ENCODE data around the gene MRPL30. TPM values are rescaled to one million over a fixed set of nuclear protein-coding genes. Genes with fewer than 3 reads are reported as not detected.

Gene MRPL30
- total and polyA plus RNA-seq, 2 of the 8 experiments (the other 6 are each of a cell fraction or from before 2014, with no cell fraction given) = 22.3 to 46.2 TPM

DNA sequence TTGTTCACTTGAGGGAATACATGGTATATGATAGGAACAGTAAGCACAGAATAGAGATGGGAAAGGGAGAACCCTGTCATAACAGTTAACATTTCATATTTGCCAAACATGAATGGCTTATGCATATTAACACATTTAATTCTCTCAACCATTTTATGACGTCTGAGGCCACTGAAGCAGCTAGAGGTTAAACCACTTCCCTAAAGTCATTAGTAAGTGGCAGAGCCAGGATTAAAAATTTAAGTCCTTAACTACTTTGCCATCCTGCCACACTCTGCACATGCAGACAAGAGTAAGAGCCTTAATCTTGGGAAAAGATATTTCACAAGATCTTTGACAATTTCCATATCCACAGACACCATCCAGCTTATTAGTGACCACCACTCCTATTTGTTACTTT lies 24.1 kb upstream of the MRPL30 start (continued):
- TF ChIP-seq, protein P1, sequence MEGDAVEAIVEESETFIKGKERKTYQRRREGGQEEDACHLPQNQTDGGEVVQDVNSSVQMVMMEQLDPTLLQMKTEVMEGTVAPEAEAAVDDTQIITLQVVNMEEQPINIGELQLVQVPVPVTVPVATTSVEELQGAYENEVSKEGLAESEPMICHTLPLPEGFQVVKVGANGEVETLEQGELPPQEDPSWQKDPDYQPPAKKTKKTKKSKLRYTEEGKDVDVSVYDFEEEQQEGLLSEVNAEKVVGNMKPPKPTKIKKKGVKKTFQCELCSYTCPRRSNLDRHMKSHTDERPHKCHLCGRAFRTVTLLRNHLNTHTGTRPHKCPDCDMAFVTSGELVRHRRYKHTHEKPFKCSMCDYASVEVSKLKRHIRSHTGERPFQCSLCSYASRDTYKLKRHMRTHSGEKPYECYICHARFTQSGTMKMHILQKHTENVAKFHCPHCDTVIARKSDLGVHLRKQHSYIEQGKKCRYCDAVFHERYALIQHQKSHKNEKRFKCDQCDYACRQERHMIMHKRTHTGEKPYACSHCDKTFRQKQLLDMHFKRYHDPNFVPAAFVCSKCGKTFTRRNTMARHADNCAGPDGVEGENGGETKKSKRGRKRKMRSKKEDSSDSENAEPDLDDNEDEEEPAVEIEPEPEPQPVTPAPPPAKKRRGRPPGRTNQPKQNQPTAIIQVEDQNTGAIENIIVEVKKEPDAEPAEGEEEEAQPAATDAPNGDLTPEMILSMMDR (IDR thresholded peaks at IDR 0.05; ENCODE audit: control extremely low read depth in 1 of 3, insufficient read depth in 1 of 3, low read depth in 1 of 3, low read length in 3 of 3) = no peak
- no peak for TF ChIP-seq YY1 (IDR thresholded peaks at IDR 0.05; ENCODE audit: low read depth, low read length)
- TF ChIP-seq, protein P2, sequence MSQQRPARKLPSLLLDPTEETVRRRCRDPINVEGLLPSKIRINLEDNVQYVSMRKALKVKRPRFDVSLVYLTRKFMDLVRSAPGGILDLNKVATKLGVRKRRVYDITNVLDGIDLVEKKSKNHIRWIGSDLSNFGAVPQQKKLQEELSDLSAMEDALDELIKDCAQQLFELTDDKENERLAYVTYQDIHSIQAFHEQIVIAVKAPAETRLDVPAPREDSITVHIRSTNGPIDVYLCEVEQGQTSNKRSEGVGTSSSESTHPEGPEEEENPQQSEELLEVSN (IDR thresholded peaks at IDR 0.05) = no peak
- no peak for TF ChIP-seq POLR2A (IDR thresholded peaks at IDR 0.05; ENCODE audit: control extremely low read depth in 1 of 2, low read depth in 2 of 2, low read length in 2 of 2)
- TF ChIP-seq CHD2 (IDR thresholded peaks at IDR 0.05; ENCODE audit: low read length) = no peak
- no peak for TF ChIP-seq SRF (IDR thresholded peaks at IDR 0.05; ENCODE audit: low read depth, low read length)
- TF ChIP-seq GTF2F1 (IDR thresholded peaks at IDR 0.05; ENCODE audit: borderline replicate concordance, low read depth, low read length) = no peak
- TF ChIP-seq, protein P3, sequence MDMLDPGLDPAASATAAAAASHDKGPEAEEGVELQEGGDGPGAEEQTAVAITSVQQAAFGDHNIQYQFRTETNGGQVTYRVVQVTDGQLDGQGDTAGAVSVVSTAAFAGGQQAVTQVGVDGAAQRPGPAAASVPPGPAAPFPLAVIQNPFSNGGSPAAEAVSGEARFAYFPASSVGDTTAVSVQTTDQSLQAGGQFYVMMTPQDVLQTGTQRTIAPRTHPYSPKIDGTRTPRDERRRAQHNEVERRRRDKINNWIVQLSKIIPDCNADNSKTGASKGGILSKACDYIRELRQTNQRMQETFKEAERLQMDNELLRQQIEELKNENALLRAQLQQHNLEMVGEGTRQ (IDR thresholded peaks at IDR 0.05; ENCODE audit: low read length) = no peak
